HuH-7 (cell line): Measurements from ENCODE around the gene SERP2.

Experiments
- DNase-seq: peaks from one replicate; pipeline ENCODE4 v3.0.0; 2011; ENCODE audit warnings: low spot score

Gene SERP2

GRCh38 chr13:44389060-44389666 lies 15.5 kb downstream of the SERP2 start:
- no peak for DNase-seq

- no peak for DNase-seq
Measured at GRCh38 chr13:44389876-44390275, 16.3 kb downstream of the SERP2 start.

DNA sequence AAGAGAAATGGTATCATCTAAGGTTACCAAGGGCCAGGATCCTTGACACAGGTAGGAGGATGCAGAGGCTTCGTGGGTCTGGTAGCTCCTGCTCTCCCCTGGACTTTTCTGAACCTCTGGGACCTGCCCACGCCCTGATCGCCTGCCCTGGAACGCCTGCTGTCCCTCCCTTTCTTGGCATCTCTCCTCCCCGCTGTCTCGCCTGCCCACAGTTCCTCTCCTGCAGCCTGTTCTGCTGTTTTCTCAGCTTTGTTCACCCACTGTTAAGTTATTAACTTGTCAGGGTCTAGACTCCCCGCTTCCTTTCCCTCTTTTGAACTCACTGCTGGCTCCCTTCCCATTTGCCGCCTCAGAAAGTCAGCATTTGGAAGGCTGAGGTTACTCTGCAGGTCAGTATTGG lies 19.8 kb downstream of the SERP2 start:
- no peak for DNase-seq

DNA sequence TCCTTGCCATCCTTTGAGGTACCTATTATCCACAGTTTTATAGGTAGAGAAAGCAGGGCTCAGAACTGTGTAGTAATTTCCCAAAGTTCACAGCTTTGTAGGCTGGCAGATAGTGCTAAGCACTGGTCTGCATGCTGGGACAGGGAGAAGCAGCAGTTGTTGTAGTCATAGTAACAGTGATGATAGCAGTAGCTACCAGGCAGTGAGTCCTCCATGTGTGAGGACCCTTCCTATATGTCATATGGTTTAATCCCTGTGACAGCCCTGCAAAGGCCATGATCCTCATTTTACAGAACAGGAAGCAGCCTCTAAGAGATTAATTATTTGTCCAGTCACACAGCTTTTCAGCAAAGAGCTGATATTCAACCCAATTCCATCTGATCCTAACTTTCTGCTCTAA lies 21.0 kb downstream of the SERP2 start:
- DNase-seq = no peak

- DNase-seq = no peak
Measured at GRCh38 chr13:44395976-44396694, 22.5 kb downstream of the SERP2 start.

DNA sequence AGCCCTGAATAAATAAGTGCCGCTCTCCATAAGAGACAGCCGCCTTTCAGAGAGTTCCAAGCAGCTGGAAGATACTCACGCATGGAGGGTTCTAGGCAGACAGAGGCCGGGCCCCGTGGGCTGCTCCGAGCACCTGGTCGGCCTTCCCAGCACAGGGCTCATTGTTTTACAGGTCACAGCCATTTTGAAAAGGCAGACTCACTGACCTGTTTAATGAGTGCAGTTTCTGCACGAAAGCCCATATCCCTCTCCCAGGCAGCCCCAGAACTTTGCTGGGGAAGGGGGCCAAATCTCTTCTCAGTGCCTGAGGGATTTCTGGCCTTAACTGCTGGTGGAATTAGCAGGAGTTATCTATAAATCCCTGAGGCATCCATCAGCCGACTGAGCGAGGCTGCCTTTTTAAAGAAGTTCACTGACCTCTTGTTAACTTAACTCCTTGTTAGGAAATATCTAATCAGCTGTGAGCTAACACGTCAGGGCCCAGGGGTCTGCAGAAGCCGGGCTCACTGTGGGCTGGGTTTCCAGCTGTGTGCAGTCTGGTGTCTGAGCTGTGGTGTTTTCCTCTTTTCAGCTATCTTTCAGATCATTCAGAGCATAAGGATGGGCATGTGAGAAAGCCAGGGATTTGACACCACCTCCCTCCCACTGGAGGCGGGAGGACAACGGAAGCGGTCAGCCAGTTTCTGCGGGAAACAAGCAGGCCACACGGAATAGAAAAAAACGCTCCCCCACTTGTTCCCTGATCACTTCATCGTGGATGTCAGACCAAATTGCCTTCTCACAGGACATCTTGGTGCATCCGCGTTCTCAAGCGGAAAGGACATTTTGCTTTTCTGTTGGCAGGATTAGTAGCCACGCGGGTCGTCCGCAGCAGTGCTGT lies 23.3 kb downstream of the SERP2 start:
- DNase-seq = no peak

DNA sequence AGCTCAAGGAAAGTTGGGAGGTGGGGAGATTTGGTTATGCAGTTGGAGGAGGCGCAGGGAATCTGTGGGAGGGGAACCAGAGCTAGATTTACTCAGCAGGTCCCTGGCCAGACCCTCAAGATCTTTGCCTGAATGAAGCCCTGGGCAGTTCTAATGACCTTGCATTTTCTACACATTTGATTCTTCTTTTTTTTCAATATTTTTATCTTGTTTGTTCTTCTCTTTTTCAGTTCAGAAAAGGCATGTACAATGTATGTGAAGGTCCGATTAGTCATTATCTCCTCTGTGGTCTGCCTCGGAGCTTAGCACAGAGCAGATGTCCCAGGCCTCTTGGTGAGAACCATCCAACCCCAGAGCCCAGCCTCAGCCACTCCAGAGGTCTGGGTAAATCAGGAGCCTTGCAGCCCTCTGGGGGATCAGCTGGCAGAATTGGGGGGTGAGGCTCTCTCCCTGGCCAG lies 24.2 kb downstream of the SERP2 start:
- no peak for DNase-seq

- no peak for DNase-seq
Measured at GRCh38 chr13:44398606-44399005, 25.0 kb downstream of the SERP2 start.

- DNase-seq = no peak
Measured at GRCh38 chr13:44399074-44399473, 25.4 kb downstream of the SERP2 start.

- DNase-seq = no peak
Measured at GRCh38 chr13:44400736-44401135, 27.1 kb downstream of the SERP2 start.

- DNase-seq = no peak
Measured at GRCh38 chr13:44401577-44401976, 28.0 kb downstream of the SERP2 start.

GRCh38 chr13:44402899-44403445 lies 29.3 kb downstream of the SERP2 start:
- no peak for DNase-seq

DNA sequence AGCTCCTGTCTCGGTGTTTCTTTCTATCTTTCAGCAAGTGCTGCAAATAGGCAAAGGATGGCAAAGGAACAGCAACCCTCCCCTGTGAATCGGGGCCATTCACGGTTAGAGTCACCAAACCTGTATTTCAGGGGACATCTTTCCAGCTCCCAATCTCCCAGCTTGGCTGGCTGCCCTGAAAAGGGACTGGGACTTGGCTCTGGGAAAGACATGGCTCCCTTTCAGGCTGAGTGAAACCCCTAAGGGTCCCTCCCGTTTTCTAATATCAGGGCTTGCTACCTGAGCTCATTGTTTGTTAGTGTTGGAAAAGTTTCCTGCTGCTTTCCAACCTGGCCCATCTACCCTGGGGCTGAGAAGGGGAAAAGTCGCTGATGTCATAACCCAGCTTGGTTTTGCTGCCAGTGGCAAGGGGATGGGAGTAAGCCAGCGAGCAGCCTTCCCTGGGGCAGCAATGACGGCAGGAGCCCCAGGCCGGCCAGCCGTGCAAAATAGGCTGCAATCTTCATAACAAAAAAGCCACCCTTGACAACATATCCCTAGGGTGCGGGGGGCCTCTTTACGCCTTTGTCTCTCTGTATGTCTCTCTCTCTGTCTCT lies 29.9 kb downstream of the SERP2 start:
- DNase-seq = no peak

GRCh38 chr13:44404261-44405132 lies 30.9 kb downstream of the SERP2 start:
- DNase-seq = peak; percentile 69

- DNase-seq = no peak
Measured at GRCh38 chr13:44406617-44407016, 33.0 kb downstream of the SERP2 start.

DNA sequence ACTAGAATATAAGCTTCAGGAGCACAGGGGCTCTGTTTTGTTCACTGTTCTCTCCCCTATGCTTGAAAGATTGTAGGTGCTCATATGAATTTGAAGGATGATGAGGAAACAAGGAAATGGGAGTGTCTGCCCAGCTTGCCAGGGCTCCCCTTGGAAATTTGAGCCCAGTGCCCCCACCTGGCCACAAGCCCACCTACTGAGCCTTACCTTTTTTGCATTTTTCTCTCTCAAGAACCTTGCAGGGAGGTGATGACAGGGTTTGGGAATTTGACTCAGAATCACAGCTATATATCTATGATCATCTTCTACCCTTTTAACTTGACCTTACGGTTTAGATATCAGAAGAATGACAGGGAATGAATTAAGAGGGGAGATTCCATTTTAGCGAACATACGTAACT lies 33.8 kb downstream of the SERP2 start:
- DNase-seq = no peak

GRCh38 chr13:44407891-44408290 lies 34.3 kb downstream of the SERP2 start:
- DNase-seq = no peak

DNA sequence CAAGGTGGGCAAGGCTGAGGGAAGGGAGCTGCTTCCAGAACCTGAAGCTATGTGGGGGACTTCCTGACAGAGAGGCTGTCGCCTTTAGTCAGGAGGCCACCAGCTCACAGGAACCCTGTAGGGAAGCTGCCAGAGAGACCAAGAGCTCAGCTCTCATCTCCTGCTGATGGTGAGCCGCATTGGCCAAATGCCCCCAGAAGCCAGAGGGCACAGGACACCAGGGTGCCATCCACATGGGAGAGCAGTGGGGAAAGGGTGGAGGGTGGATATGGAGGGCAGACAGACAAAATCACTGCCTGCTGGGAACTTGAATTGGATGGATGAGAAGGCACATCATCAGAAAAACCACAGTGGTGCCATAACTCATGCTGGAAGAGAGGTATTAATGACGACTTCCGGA lies 36.0 kb downstream of the SERP2 start:
- no peak for DNase-seq

GRCh38 chr13:44410328-44410859 lies 36.8 kb downstream of the SERP2 start:
- no peak for DNase-seq

DNA sequence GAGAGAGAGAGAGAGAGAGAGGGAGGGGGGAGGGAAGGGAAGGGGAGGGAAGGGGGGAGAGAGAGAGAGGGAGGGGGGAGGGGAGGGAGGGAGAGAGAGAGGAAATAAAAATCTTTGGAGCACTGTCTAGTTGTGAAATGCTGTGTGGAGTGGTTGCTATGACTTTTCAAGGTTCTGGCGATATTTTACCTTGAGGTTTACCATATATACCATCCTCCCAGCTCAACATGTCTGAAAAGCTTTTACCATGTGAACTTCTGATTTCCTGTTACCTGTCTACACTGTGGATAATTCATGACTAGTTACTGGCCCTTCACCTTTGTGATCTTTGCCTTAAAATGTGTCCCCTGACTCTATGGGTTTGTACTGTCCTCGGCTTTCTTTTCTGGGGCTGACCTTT lies 38.2 kb downstream of the SERP2 start:
- no peak for DNase-seq

DNA sequence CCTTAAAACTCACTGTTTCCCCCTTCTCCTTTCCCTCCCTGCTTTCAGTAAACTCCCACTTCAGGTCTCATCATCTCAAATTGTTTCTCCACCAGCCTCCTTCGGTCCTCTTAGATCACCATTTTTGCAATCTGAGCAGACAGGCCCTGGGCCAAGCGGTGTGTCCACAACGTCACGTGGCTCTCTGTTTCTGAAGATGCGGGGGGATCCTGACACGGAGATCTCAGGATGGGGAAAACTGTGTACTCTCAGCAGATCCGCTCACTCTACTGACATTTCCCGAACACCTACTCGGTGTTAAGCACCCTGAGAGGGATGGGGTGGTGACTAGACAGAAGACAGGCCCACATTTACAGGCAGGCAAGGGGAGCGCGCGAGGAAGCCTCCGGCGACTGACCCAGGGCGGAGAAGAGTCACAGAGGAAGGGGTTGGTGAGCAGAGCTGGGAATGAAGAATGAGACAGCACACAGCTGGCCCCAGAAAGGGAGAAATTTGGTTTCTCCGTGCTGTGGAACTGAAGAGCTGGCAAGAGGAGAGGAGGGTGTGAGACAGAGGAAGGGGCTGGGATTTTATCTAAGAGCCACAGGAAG lies 38.8 kb downstream of the SERP2 start:
- no peak for DNase-seq
